GM20000 (cell line): ENCODE results near the gene MEIS3.

ENCODE experiments used
- DNase-seq: peaks from one replicate; pipeline ENCODE4 v3.0.0; 2012; ENCODE audit warnings: low spot score
- CTCF ChIP-seq: IDR thresholded peaks from 2 replicates; pipeline ENCODE4 v1.5.1; 2012; ENCODE audit warnings: mild to moderate bottlenecking, control low read depth; ENCODE audit errors: extremely low read depth, missing control alignments

Gene MEIS3

GRCh38 chr19:47405197-47405550 is 14.2 kb downstream of the MEIS3 start:
- TF ChIP-seq CTCF, result no peak
- DNase-seq, result no peak

GRCh38 chr19:47404334-47405196 is 14.8 kb downstream of the MEIS3 start:
- TF ChIP-seq CTCF, result no peak
- DNase-seq, result no peak

GRCh38 chr19:47402504-47402903 is 16.8 kb downstream of the MEIS3 start:
- TF ChIP-seq CTCF, result no peak
- no peak for DNase-seq

GRCh38 chr19:47398707-47399597 is 20.4 kb downstream of the MEIS3 start:
- DNase-seq, result no peak
- no peak for TF ChIP-seq CTCF

- DNase-seq, result peak; percentile 83
- peak; percentile 77 for TF ChIP-seq CTCF
These were observed 27.7 kb downstream of the MEIS3 start for GRCh38 chr19:47391510-47392223.

GRCh38 chr19:47390533-47391488 is 28.5 kb downstream of the MEIS3 start:
- no peak for TF ChIP-seq CTCF
- DNase-seq, result no peak
